Left kidney (tissue), 2 donors: Measurements from ENCODE around the gene SPATA32. TPM values are rescaled to one million over a fixed set of nuclear protein-coding genes. Genes with fewer than 3 reads are reported as not detected.

Experiments
- DNase-seq: peaks from one replicate; pipeline ENCODE4 v3.0.0-alpha.2; 2013
- polyA plus RNA-seq: library from polyadenylated mRNA; unstranded; fragments of 120-200 nt; gene quantifications from one replicate; pipeline ENCODE4 v1.2.1, GENCODE V29; 2013; ENCODE audit not compliant: insufficient read length

SPATA32 gene
- polyA plus RNA-seq, 1 donor, result 0.38 TPM

GRCh38 chr17:45228763-45229539 is 32.9 kb downstream of the SPATA32 start:
- DNase-seq, result no peak

- DNase-seq, result no peak
These were observed 33.8 kb downstream of the SPATA32 start for GRCh38 chr17:45227926-45228762.

GRCh38 chr17:45227101-45227925 is 34.6 kb downstream of the SPATA32 start:
- no peak for DNase-seq

GRCh38 chr17:45226576-45226975 is 35.3 kb downstream of the SPATA32 start:
- no peak for DNase-seq

- DNase-seq, result no peak
These were observed 35.8 kb downstream of the SPATA32 start for GRCh38 chr17:45225964-45226530.

- DNase-seq, result no peak
These were observed 36.7 kb downstream of the SPATA32 start for GRCh38 chr17:45225051-45225700.

- DNase-seq, result no peak
These were observed 37.2 kb downstream of the SPATA32 start for GRCh38 chr17:45224671-45225050.

GRCh38 chr17:45223539-45224528 is 38.1 kb downstream of the SPATA32 start:
- DNase-seq, result no peak

GRCh38 chr17:45222996-45223538 is 38.8 kb downstream of the SPATA32 start:
- no peak for DNase-seq

- DNase-seq, result no peak
These were observed 39.5 kb downstream of the SPATA32 start for GRCh38 chr17:45222289-45222995.

- no peak for DNase-seq
These were observed 39.9 kb downstream of the SPATA32 start for GRCh38 chr17:45222014-45222288.

GRCh38 chr17:45221081-45222013 is 40.5 kb downstream of the SPATA32 start, which contains the start of gene FMNL1:
FMNL1 (plus strand) TSS chr17:45221885; CDS start chr17:45222125, 240 bp downstream.
- DNase-seq, result no peak

GRCh38 chr17:45220079-45220478 is 41.8 kb downstream of the SPATA32 start:
- no peak for DNase-seq

- DNase-seq, result peak; percentile 83
These were observed 42.8 kb downstream of the SPATA32 start for GRCh38 chr17:45218895-45219661.
